OCI-LY1 (cell line): Measurements from ENCODE around the gene COL23A1.

Source experiments
- H2AFZ ChIP-seq: fragments of 200-600 bp; sonication (generic), shearing (Covaris generic); 2 replicates; pipeline ENCODE4 v1.6.0; 2014; ENCODE audit warnings: antibody characterized with exemption, mild to moderate bottlenecking, low read length
- H3F3A ChIP-seq: fragments of 200-600 bp; sonication (generic), shearing (Covaris generic); 2 replicates; pipeline ENCODE4 v1.6.0; 2014; ENCODE audit warnings: mild to moderate bottlenecking, antibody characterized with exemption, low read length, moderate library complexity; ENCODE audit not compliant: insufficient read depth
- H3K27ac ChIP-seq: fragments of 200-600 bp; sonication (generic); 2 replicates; pipeline ENCODE4 v1.5.1; 2014; ENCODE audit warnings: low read length, mixed run types, mild to moderate bottlenecking, low read depth; ENCODE audit not compliant: poor library complexity, severe bottlenecking
- H3K27me3 ChIP-seq: fragments of 200-600 bp; sonication (generic); 2 replicates; pipeline ENCODE4 v1.6.0; 2014; ENCODE audit warnings: antibody characterized with exemption, mild to moderate bottlenecking, low read length, moderate library complexity; ENCODE audit not compliant: insufficient read depth
- H3K36me3 ChIP-seq: fragments of 200-600 bp; sonication (generic); 2 replicates; pipeline ENCODE4 v1.6.1; 2014; ENCODE audit warnings: mild to moderate bottlenecking, antibody characterized with exemption, low read length, moderate library complexity, mixed read lengths; ENCODE audit not compliant: insufficient read depth
- H3K4me1 ChIP-seq: fragments of 200-600 bp; sonication (generic); 2 replicates; pipeline ENCODE4 v1.5.1; 2014; ENCODE audit warnings: mild to moderate bottlenecking, low read length, moderate library complexity; ENCODE audit not compliant: insufficient read depth, severe bottlenecking
- H3K4me2 ChIP-seq: fragments of 200-600 bp; sonication (generic), shearing (Covaris generic); 2 replicates; pipeline ENCODE4 v1.6.1; 2014; ENCODE audit warnings: low read length
- H3K4me3 ChIP-seq: fragments of 200-600 bp; sonication (generic); 2 replicates; pipeline ENCODE4 v1.5.1; 2014; ENCODE audit warnings: low read length, low read depth, mild to moderate bottlenecking, mixed read lengths; ENCODE audit not compliant: poor library complexity, severe bottlenecking
- H3K79me2 ChIP-seq: fragments of 200-600 bp; shearing (Covaris generic); 2 replicates; pipeline ENCODE4 v1.6.1; 2016; ENCODE audit warnings: mixed run types, low read length, mixed read lengths; ENCODE audit not compliant: insufficient read depth
- H3K9ac ChIP-seq: fragments of 200-600 bp; sonication (generic), shearing (Covaris generic); 2 replicates; pipeline ENCODE4 v1.6.1; 2014; ENCODE audit warnings: mild to moderate bottlenecking, low read length, mixed read lengths
- H3K9me2 ChIP-seq: fragments of 200-600 bp; sonication (generic), shearing (Covaris generic); 2 replicates; pipeline ENCODE4 v1.6.1; 2014; ENCODE audit warnings: low read depth, mild to moderate bottlenecking, low read length, mixed read lengths
- H3K9me3 ChIP-seq: fragments of 200-600 bp; shearing (Covaris generic); 2 replicates; pipeline ENCODE4 v1.6.1; 2014; ENCODE audit warnings: low read length, mixed read lengths
- H4K20me1 ChIP-seq: fragments of 200-600 bp; sonication (generic), shearing (Covaris generic); 2 replicates; pipeline ENCODE4 v1.6.0; 2016; ENCODE audit warnings: mild to moderate bottlenecking, low read length; ENCODE audit not compliant: insufficient read depth
- CTCF ChIP-seq: fragments of 200-600 bp; sonication (generic), shearing (Covaris generic); IDR thresholded peaks from 2 replicates; pipeline ENCODE4 v1.5.1; 2017; ENCODE audit warnings: mild to moderate bottlenecking, antibody characterized with exemption, low read length, moderate library complexity, mixed read lengths
- EZH2 ChIP-seq: fragments of 200-600 bp; sonication (generic), shearing (Covaris generic); IDR thresholded peaks from 2 replicates; pipeline ENCODE4 v1.8.0; 2017; ENCODE audit warnings: borderline replicate concordance, mixed run types, mild to moderate bottlenecking, antibody characterized with exemption, low read length, moderate library complexity, mixed read lengths

Gene COL23A1

GRCh38 chr5:178287791-178288105 is 302.4 kb downstream of the COL23A1 start:
- H3F3A ChIP-seq: no peaks in the 10 kb centered on the region
- H3K36me3 ChIP-seq: no peaks in the 10 kb centered on the region; the same call in 1 of the 2 replicates
- H3K4me2 ChIP-seq: no peak overlapping the region
- H4K20me1 ChIP-seq: no peaks in the 10 kb centered on the region
- no peak for TF ChIP-seq CTCF
- TF ChIP-seq EZH2: no peak
- H3K4me3 ChIP-seq: no peak overlapping the region
- no peak overlapping the region for H2AFZ ChIP-seq
- H3K9me3 ChIP-seq: 0 out of 2 replicates have a peak, but pooled peaks cover 5% of the 10 kb centered on the region
- peaks cover 8% of the 10 kb centered on the region; the same call in 1 of the 2 replicates for H3K27me3 ChIP-seq
- no peak overlapping the region for H3K9ac ChIP-seq
- no peaks in the 10 kb centered on the region for H3K79me2 ChIP-seq
- H3K27ac ChIP-seq: no peak overlapping the region
- H3K4me1 ChIP-seq: no peaks in the 10 kb centered on the region
- H3K9me2 ChIP-seq: no peaks in the 10 kb centered on the region

- Histone ChIP-seq H2AFZ (no peak overlapping the region), H3K27ac (no peak overlapping the region), H4K20me1 (no peaks in the 10 kb centered on the region), H3K36me3 (no peaks in the 10 kb centered on the region; the same call in 1 of the 2 replicates), H3K79me2 (no peaks in the 10 kb centered on the region), H3K4me1 (no peaks in the 10 kb centered on the region), H3F3A (no peaks in the 10 kb centered on the region), H3K9ac (no peak overlapping the region), H3K27me3 (peaks cover 8% of the 10 kb centered on the region; the same call in 1 of the 2 replicates), H3K4me2 (no peak overlapping the region), H3K9me3 (0 out of 2 replicates have a peak, but pooled peaks cover 5% of the 10 kb centered on the region), H3K4me3 (no peak overlapping the region), H3K9me2 (no peaks in the 10 kb centered on the region)
- TF ChIP-seq CTCF (no peak), EZH2 (no peak)
These were observed 303.0 kb downstream of the COL23A1 start for GRCh38 chr5:178287091-178287790.

GRCh38 chr5:178286226-178287090 is 303.7 kb downstream of the COL23A1 start:
- Histone ChIP-seq H3K9me3 (0 out of 2 replicates have a peak, but pooled peaks cover 5% of the 10 kb centered on the region), H3K4me1 (no peaks in the 10 kb centered on the region)

More at GRCh38 chr5:178286226-178287090, 303.7 kb downstream of the COL23A1 start:
- no peak overlapping the region for H3K4me2 ChIP-seq
- H3F3A ChIP-seq: no peaks in the 10 kb centered on the region
- H3K36me3 ChIP-seq: no peaks in the 10 kb centered on the region; the same call in 1 of the 2 replicates
- no peak overlapping the region for H3K9ac ChIP-seq
- H4K20me1 ChIP-seq: no peaks in the 10 kb centered on the region
- H3K27ac ChIP-seq: no peak overlapping the region
- H3K27me3 ChIP-seq: peaks cover 8% of the 10 kb centered on the region; the same call in 1 of the 2 replicates
- no peaks in the 10 kb centered on the region for H3K79me2 ChIP-seq
- H3K9me2 ChIP-seq: no peaks in the 10 kb centered on the region
- no peak overlapping the region for H3K4me3 ChIP-seq
- no peak for TF ChIP-seq CTCF
- no peak for TF ChIP-seq EZH2
- H2AFZ ChIP-seq: no peak overlapping the region
